GM23338 (cell line): ENCODE measurements around the gene NKAIN2. TPM values are rescaled to one million over a fixed set of nuclear protein-coding genes. Genes with fewer than 3 reads are reported as not detected.

Experiments
- ATAC-seq: fragments of 200-7000 bp; cut with Tn5 transposase; 3 replicates; pipeline ENCODE4 v1.9.1; 2020
- DNase-seq: peaks from one replicate; pipeline ENCODE4 v3.0.0-alpha.2; 2015; ENCODE audit warnings: low spot score
- H2AFZ ChIP-seq: fragments of 200-600 bp; sonication (generic); 2 replicates; pipeline ENCODE4 v1.8.0; 2016; ENCODE audit warnings: antibody characterized with exemption, mild to moderate bottlenecking, moderate library complexity
- H3F3A ChIP-seq: fragments of 200-600 bp; sonication (generic); replicated peaks from 2 replicates; pipeline ENCODE4 v1.8.0; 2017; ENCODE audit warnings: antibody characterized with exemption, mixed run types, low read depth
- H3K27ac ChIP-seq: fragments of 200-600 bp; sonication (generic); 2 replicates; pipeline ENCODE4 v1.6.1; 2016; ENCODE audit warnings: low read depth
- H3K27me3 ChIP-seq: fragments of 200-600 bp; sonication (generic); 2 replicates; pipeline ENCODE4 v1.8.0; 2016; ENCODE audit warnings: mild to moderate bottlenecking, mixed run types, moderate library complexity; ENCODE audit not compliant: insufficient read depth
- H3K36me3 ChIP-seq: fragments of 200-600 bp; sonication (generic); 2 replicates; pipeline ENCODE4 v1.8.0; 2016; ENCODE audit warnings: mild to moderate bottlenecking; ENCODE audit not compliant: insufficient read depth
- H3K4me1 ChIP-seq: fragments of 200-600 bp; sonication (generic); 2 replicates; pipeline ENCODE4 v1.8.0; 2016; ENCODE audit warnings: mild to moderate bottlenecking, moderate library complexity; ENCODE audit not compliant: insufficient read depth
- H3K4me2 ChIP-seq: fragments of 200-600 bp; sonication (generic); 2 replicates; pipeline ENCODE4 v1.7.1; 2017; ENCODE audit warnings: mixed run types
- H3K4me3 ChIP-seq: fragments of 200-600 bp; sonication (generic); 2 replicates; pipeline ENCODE4 v1.6.1; 2016; ENCODE audit warnings: mixed run types
- H3K79me2 ChIP-seq: fragments of 200-600 bp; sonication (generic); replicated peaks from 2 replicates; pipeline ENCODE4 v1.8.0; 2017; ENCODE audit warnings: mild to moderate bottlenecking; ENCODE audit not compliant: insufficient read depth
- H3K9me2 ChIP-seq: fragments of 200-600 bp; sonication (generic); 2 replicates; pipeline ENCODE4 v1.8.0; 2017; ENCODE audit not compliant: insufficient read depth
- H4K20me1 ChIP-seq: fragments of 200-600 bp; sonication (generic); replicated peaks from 2 replicates; pipeline ENCODE4 v1.8.0; 2017; ENCODE audit warnings: mild to moderate bottlenecking; ENCODE audit not compliant: insufficient read depth
- H3K27ac Mint-ChIP-seq: 2 replicates; pipeline ENCODE4 v1.8.0; 2020; ENCODE audit warnings: inconsistent platforms, mild to moderate bottlenecking, moderate library complexity, mixed read lengths
- H3K27me3 Mint-ChIP-seq: 3 replicates; pipeline ENCODE4 v1.8.0; 2022; ENCODE audit warnings: low read depth, mild to moderate bottlenecking, moderate library complexity, mixed read lengths, inconsistent platforms; ENCODE audit not compliant: insufficient read depth, poor library complexity
- H3K36me3 Mint-ChIP-seq: 3 replicates; pipeline ENCODE4 v1.8.0; 2021; ENCODE audit warnings: low read depth, mild to moderate bottlenecking, inconsistent platforms, moderate library complexity, mixed read lengths
- H3K4me1 Mint-ChIP-seq: 3 replicates; pipeline ENCODE4 v1.8.0; 2020; ENCODE audit warnings: mild to moderate bottlenecking, inconsistent platforms, mixed read lengths
- H3K4me3 Mint-ChIP-seq: 3 replicates; pipeline ENCODE4 v1.8.0; 2021; ENCODE audit warnings: moderate library complexity, mild to moderate bottlenecking, inconsistent platforms, mixed read lengths
- H3K9me3 Mint-ChIP-seq: 3 replicates; pipeline ENCODE4 v1.8.0; 2020; ENCODE audit warnings: moderate library complexity, mild to moderate bottlenecking, inconsistent platforms, mixed read lengths
- CREB1 ChIP-seq: fragments of 250-450 bp; sonication (Bioruptor Pico); IDR thresholded peaks from 2 replicates; pipeline ENCODE4 v1.5.0; 2020; ENCODE audit warnings: low read depth, mild to moderate bottlenecking, moderate library complexity
- ETS1 ChIP-seq: IDR thresholded peaks from 2 replicates; pipeline ENCODE4 v1.6.1; 2016; ENCODE audit warnings: antibody characterized with exemption
- EZH2 ChIP-seq: fragments of 200-600 bp; sonication (generic); IDR thresholded peaks from one replicate; pipeline ENCODE4 v1.8.0; 2017; ENCODE audit warnings: antibody characterized with exemption, mild to moderate bottlenecking, low read depth; ENCODE audit not compliant: unreplicated experiment
- EZH2phosphoT487 ChIP-seq: fragments of 200-600 bp; sonication (generic); IDR thresholded peaks from one replicate; pipeline ENCODE4 v1.8.1; 2018; ENCODE audit warnings: antibody characterized with exemption; ENCODE audit not compliant: unreplicated experiment
- POLR2AphosphoS5 ChIP-seq: IDR thresholded peaks from 2 replicates; pipeline ENCODE4 v1.6.1; 2016; ENCODE audit warnings: antibody characterized with exemption, low read depth
- REST ChIP-seq: IDR thresholded peaks from one replicate; pipeline ENCODE4 v1.6.1; 2018; ENCODE audit warnings: antibody characterized with exemption; ENCODE audit not compliant: unreplicated experiment
- STAT1 ChIP-seq: IDR thresholded peaks from one replicate; pipeline ENCODE4 v1.6.1; 2016; ENCODE audit warnings: antibody characterized with exemption; ENCODE audit not compliant: unreplicated experiment
- ZNF462 ChIP-seq: fragments of 250-450 bp; sonication (Bioruptor Pico); IDR thresholded peaks from 2 replicates; pipeline ENCODE4 v1.5.0; 2020; ENCODE audit warnings: mild to moderate bottlenecking, moderate library complexity
- polyA plus RNA-seq: library from polyadenylated mRNA; unstranded; fragments of >200 nt; fragmentation: Nextera tagmentation; extraction: Ambion mirVana; gene quantifications from 2 replicates; pipeline ENCODE4 v1.2.1, GENCODE V29; 2016
- total RNA-seq: library from RNA; depleted of rRNA; stranded (reverse); fragments of >200 nt; shearing (Covaris generic); gene quantifications from 2 replicates; pipeline ENCODE4 v1.2.3, GENCODE V29; 2014

Gene NKAIN2
- total and polyA plus RNA-seq, 2 experiments from 2014 or later = 0.39 to 1.1 TPM

DNA sequence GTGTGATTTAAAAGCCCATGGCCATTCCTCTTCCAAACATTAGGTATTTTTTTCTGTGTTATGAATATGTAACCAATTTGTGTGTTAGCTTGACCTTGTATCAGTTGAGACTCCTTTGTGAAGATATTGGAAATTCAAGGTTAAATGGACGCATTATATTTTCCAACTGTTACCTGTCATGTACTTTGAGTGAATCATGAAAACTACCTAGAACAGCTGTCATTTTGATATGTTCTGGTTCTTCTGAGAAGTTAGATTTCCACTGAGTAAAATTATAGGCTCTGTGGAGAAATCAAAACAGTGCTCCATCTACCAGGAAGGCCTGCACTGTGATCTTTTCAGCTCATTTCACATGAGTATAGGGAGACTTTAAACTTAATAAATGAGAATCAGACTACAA, 470.0 kb downstream of the NKAIN2 start:
- H3F3A ChIP-seq = no peaks in the 10 kb centered on the region
- H3K27me3 ChIP-seq = no peaks in the 10 kb centered on the region
- H3K4me2 ChIP-seq = no peak overlapping the region
- H3K4me1 Mint-ChIP-seq = no peaks in the 10 kb centered on the region; the same call in 2 of the 3 replicates
- TF ChIP-seq STAT1 = no peak
- TF ChIP-seq EZH2 = no peak
- TF ChIP-seq ZNF462 (CRISPR knock-in tag) = no peak
- TF ChIP-seq CREB1 (CRISPR knock-in tag) = no peak
- TF ChIP-seq REST = no peak
- no peak for TF ChIP-seq EZH2phosphoT487
- TF ChIP-seq POLR2AphosphoS5 = no peak
- TF ChIP-seq ETS1 = no peak
- H3K27ac Mint-ChIP-seq = no peak overlapping the region
- no peak overlapping the region for H2AFZ ChIP-seq
- H3K27me3 Mint-ChIP-seq = no peaks in the 10 kb centered on the region
- H3K36me3 ChIP-seq = no peaks in the 10 kb centered on the region
- H3K9me3 Mint-ChIP-seq = peaks cover 12% of the 10 kb centered on the region; the same call in 2 of the 3 replicates
- ATAC-seq (no peak), DNase-seq (no peak)
- H3K27ac ChIP-seq = no peak overlapping the region
- H3K4me3 Mint-ChIP-seq = no peak overlapping the region
- H3K4me3 ChIP-seq = no peak overlapping the region
- H3K9me2 ChIP-seq = no peaks in the 10 kb centered on the region
- peaks cover 12% of the 10 kb centered on the region; the same call in 2 of the 3 replicates for H3K36me3 Mint-ChIP-seq
- no peaks in the 10 kb centered on the region for H4K20me1 ChIP-seq
- no peaks in the 10 kb centered on the region for H3K4me1 ChIP-seq
- no peaks in the 10 kb centered on the region for H3K79me2 ChIP-seq
